Activated CD4-positive, alpha-beta T cell treated with anti-CD3 and anti-CD28 coated beads, Interleukin-2, Interleukin-4, amounts not matched to agents 100 ng/mL and 50 ng/mL, durations not matched to agents 16 hours and 8 hours (primary cell): Measurements from ENCODE around the gene NOL4L.

Source experiments
- DNase-seq: peaks from one replicate; pipeline ENCODE4 v3.0.0-alpha.2; 2020; ENCODE audit warnings: low spot score

The NOL4L gene

GRCh38 chr20:32576560-32576959, 8.6 kb downstream of the NOL4L start:
- no peak for DNase-seq

- no peak for DNase-seq
Measured at GRCh38 chr20:32575805-32576204, 9.3 kb downstream of the NOL4L start.

GRCh38 chr20:32575227-32575581, 9.9 kb downstream of the NOL4L start:
- DNase-seq: no peak

- peak; percentile 34 for DNase-seq
Measured at GRCh38 chr20:32574296-32575226, 10.6 kb downstream of the NOL4L start.

- DNase-seq: no peak
Measured at GRCh38 chr20:32573167-32573851, 11.8 kb downstream of the NOL4L start.

DNA sequence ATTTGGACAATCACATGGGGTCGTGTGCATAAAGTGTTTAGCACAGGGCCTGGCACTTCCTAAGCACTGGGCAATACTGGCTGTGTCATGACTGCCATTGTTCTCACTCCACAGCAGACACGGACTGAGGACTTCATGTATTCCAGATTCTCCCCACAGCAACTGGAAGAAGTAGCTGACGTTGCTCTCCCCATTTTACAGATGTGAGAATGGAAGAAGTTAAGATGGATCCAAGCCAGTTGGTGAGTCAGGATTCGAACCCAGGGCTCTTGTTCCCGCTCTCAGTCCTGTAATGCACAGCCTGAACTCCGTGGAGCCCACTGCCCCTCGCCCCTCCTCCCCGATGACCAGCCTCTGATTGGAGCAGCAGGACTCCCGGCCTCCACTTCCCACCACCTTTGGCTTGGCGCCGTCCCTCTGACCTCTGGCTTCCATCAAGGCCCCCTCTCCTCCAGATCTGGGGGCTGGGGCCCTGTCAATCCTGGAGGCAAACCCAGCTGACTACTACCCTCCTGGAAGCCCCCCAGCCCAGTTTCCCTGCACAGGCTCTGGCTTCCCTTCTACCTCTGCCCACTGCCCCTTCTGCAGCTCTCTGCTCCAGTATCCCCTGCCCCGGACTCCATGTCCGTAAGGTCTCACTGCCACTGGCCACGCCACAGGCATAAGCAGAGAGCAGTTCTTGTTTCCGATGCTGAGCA, 12.7 kb downstream of the NOL4L start:
- DNase-seq: no peak

DNA sequence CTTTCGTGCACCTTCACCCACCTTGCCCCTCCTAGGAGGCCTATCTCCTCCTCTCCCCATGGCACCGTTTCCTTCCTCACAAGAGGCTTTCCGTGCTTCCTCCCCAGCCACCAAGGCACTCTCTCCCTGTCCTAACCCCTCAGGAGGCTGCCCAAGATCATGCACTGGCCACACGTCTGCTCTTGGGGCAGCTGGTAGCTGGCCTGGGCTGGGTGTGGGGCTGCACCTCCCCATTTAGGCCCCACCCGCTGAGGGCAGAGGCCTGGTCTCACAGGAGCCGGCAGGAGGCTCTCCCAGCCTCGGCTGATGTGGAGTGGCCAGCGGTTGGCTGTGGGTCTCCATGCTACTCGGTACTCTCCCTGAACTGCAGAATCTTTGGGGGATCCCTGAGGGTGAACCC, 13.6 kb downstream of the NOL4L start:
- DNase-seq: no peak

DNA sequence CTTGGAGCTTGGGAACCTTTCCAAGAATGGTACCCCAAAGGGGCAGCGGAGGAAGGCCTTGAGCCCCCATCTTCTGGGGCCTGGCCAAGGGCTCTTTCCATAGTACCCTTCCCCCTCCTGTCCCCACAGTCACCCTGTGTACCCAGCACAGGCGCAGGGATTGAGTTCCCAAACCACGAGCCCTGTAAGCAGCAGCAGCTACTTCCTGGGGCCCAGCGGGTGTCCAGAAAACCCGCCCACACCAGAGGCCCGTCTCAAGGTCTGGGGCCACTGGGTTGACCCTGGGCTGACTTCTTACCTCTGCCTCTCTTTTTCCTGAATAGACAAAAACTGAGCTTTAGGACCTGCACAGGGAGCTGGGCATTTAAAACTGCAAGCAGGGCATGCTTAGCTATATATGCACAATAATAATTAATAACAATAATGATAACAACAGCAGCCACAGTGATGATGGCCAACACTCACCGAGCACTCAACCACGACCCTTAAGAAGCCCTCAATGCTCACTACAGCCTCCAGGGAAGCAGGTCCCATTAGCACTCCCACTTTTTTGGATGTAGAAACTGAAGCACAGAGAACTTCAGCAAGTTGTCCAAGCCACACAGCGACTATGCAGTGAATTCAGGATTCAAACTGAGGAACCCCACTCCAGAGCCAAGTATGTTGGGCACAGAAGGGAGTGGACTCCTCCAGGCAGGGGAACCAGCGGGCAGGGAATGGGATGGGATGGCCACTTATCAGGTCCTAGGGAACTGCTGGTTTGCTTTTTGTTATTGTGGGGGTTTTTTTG, 14.5 kb downstream of the NOL4L start:
- no peak for DNase-seq

DNA sequence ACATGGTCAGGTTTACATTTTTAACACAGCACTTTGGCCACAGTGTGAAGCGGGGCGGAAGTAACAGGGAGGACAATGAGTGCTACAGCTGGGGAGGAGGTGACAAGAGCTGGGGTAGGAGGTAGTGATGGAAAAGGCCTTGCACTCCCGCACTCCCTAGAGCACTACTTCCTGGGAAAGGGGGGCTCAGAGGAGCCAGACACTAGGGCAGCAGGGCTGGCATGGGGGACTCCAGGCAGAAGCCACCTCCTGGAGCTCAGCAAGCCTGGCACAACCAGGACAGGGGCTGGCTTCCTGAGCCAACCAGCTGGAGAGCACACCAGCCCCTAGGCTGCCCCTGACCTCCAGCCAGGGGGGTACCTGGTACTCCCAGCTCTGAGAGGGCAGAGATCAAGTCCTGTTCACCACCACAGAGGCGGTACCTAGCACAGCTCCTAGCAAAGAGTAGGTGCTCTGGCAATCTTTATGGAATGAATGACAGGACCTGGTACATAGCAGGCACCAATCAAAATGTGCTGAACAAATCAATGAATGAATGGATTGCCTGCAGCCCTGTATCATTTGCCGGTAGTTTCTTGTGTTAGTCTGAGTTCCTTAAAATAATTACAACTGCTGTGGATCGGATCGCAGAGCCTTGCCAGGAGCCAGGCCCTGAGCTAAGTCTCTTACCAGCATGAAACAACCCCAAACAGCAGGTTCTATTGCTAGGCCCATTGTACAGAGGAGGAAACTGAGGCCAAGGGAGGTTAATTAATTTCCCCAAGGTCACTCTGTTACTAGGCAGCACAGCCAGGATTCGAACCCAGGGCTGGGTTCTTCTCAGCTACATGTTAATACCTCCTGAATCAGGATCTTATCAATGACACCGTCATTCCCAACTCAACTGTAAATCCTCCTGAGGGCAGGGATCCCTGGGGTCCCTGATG, 15.5 kb downstream of the NOL4L start:
- no peak for DNase-seq

DNA sequence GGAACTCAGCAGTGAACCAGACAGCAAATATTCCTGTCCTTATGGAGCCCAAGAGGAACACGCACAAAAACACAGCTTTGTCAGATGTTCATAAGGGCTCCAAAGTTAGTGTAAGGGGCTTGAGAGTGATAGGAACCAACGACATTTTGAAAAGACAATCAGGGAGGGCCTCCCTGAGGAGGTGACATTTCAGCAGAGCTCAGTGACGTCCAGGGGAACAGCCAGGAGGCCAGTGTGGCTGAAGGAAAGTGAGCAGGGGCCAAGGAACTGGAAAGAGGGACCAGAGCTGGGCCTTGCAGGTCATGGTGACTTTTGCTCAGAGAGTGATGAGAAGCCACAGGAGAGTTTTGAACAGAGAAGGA, 16.1 kb downstream of the NOL4L start:
- DNase-seq: no peak

DNA sequence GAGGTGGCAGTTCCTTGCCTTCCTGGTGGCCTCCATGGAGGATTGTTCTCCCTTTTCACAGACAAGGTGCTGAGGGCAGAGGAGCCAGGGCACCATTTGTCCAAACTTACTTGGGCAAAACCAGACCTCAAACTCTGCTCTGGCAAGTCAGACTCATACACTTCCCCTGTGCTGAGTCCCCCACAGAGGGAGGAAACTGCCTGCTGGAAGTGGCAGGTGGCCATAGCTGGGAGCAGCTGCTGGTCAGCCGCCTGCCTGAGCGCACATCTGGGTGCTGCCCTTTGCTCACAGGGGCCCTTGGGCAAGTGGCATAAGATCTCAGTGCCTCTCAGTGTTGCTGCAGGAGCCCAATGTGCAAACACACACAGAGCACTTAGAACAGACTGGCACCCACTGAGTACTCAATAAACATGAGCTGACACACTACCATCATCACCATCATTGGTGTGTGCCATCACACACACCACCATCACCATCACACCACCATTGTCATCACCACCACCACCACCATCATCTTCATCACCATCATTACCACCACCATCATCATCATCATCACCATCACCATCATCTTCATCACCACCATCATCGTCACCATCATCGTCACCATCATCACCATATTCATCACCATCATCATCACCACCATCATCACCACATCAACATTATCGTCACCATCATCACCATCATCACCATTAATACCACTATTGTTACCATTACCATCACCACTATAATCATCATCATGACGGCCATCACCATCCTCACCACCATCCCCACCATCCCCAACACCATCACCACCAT, 17.6 kb downstream of the NOL4L start:
- DNase-seq: no peak

DNA sequence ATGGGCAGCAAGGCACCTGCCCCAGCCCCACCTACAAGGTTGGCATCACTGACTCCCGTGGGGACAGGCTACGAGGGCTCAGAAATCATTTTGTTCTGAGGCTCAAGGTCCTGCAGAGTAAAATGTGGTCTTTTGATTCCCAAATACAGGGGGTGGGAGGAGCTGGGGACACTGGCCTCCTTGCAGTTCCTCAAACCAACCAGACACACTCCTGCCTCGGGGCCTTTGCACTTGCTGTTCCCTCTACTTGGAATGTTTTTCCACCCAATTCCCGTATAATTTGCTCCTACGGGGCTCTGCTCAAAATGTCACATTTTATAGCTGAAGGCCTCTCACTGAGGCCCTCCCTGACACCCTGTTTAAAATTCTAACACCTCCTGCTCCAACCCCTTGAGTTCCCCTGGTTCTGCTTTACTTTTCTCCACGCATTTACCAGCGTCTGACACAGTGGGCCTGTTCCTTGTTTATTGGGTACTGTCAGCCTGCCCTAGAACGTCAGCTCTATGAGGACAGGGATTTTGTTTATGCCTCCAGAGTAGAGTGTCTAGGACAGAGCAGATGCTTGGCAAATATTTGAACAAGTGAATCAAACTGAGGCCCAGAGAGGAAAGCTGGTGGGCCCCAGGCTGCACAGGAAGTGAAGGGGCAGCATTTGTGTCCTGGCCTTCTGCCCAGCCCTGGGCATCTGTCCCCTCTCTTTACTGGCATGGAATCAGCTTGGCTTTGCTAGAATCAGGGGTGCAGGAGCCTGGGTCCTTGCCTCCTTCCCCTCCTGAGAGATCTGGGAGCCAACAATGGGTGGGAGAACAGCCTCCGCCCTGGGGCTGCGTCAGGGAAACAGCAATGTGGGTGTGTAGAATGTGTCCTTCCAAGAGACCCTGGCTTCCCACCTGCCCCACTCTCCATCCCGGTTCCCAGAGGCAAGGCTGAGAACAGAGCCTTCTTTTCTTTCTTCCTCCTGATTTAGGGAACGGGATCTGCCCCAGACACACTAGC, 18.5 kb downstream of the NOL4L start:
- DNase-seq: no peak

DNA sequence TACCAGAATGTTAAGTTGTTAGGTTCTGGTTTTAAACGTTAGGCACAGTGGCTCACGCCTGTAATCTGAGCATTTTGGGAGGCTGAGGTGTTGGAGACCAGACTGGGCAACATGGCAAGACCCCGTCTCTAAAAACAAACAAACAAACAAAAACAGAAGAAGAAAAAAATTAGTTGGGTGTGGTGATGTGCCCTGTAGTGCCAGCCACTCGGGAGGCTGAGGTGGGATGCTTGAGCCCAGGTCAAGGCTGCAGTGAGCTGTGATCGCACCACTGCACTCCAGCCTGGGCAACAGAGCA, 19.4 kb downstream of the NOL4L start:
- no peak for DNase-seq

DNA sequence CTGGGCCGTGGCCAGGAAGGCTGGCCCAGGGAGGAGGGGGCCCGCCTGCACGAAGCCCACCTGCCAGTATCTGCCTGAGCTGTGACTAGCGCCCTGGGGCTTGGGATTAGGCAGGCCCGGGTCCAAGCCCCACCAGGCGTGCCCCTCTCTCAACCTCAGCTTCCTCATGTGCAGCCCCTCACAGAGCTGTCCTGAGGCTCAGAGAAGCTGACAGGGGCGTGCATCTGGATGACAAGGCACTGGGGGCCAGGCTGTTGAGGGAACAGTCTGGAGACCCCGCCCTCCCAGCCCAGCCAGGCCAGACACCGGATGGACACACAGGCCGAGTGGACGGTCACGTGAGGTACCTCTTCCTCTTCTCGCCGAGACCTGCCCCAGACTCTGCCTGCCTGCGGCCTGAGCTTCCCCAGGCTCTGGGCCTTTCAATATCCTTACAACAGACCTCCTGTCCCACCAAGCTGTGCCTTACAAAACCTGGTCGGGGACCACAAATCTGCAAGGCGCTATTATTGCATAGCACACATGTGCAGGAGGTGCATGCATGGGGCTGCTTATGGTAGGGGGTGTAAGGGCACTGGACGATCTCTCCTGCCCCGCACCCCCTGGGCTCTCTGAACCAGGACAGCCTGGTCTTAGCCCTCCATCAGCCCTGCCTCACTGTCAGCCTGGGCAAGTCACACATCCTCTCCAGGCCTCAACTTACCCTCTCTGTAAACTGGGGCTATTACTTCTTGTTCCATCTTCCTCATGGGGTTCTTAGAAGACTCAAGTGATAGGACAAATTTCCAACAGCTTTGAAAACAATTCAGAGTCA, 20.0 kb downstream of the NOL4L start:
- DNase-seq: no peak

- no peak for DNase-seq
Measured at GRCh38 chr20:32564440-32564839, 20.7 kb downstream of the NOL4L start.

GRCh38 chr20:32563311-32564272, 21.5 kb downstream of the NOL4L start:
- DNase-seq: no peak

- no peak for DNase-seq
Measured at GRCh38 chr20:32562495-32562911, 22.6 kb downstream of the NOL4L start.
